ENCODE results near the gene PODN.

PODN gene

GRCh38 chr1:53075206-53075605, 13.2 kb downstream of the PODN start:
- DNase-seq (ENCODE audit: low spot score): no peak
- no peak for TF ChIP-seq CTCF (IDR thresholded peaks at IDR 0.05; ENCODE audit: extremely low read depth, missing control alignments)

GRCh38 chr1:53075761-53076163, 13.7 kb downstream of the PODN start:
- DNase-seq (ENCODE audit: low spot score): no peak
- no peak for TF ChIP-seq CTCF (IDR thresholded peaks at IDR 0.05; ENCODE audit: extremely low read depth, missing control alignments)

GRCh38 chr1:53076165-53076564, 14.2 kb downstream of the PODN start:
- no peak for DNase-seq (ENCODE audit: low spot score)

GRCh38 chr1:53076721-53077598, 14.9 kb downstream of the PODN start:
- DNase-seq (ENCODE audit: low spot score): no peak
- TF ChIP-seq CTCF (IDR thresholded peaks at IDR 0.05; ENCODE audit: extremely low read depth, missing control alignments): no peak

More at GRCh38 chr1:53076165-53076564, 14.2 kb downstream of the PODN start:
- TF ChIP-seq CTCF (IDR thresholded peaks at IDR 0.05; ENCODE audit: extremely low read depth, missing control alignments): no peak

GRCh38 chr1:53077599-53077965, 15.6 kb downstream of the PODN start:
- no peak for DNase-seq (ENCODE audit: low spot score)
- no peak for TF ChIP-seq CTCF (IDR thresholded peaks at IDR 0.05; ENCODE audit: extremely low read depth, missing control alignments)

- no peak for TF ChIP-seq CTCF (IDR thresholded peaks at IDR 0.05; ENCODE audit: extremely low read depth, missing control alignments)
- no peak for DNase-seq (ENCODE audit: low spot score)
Observed at GRCh38 chr1:53078333-53079101, 16.5 kb downstream of the PODN start.

GRCh38 chr1:53079251-53079650, 17.2 kb downstream of the PODN start:
- no peak for DNase-seq (ENCODE audit: low spot score)
- no peak for TF ChIP-seq CTCF (IDR thresholded peaks at IDR 0.05; ENCODE audit: extremely low read depth, missing control alignments)

All from GM20000 (cell line).